22Rv1 (cell line): ENCODE data around the gene PTPN18.

ENCODE experiments used
- CTCF ChIP-seq: fragments of 450-650 bp; IDR thresholded peaks from 2 replicates; pipeline ENCODE4 v1.5.1; 2017; ENCODE audit warnings: mild to moderate bottlenecking
- ZFX ChIP-seq: fragments of 450-650 bp; IDR thresholded peaks from 2 replicates; pipeline ENCODE4 v1.6.1; 2017; ENCODE audit warnings: antibody characterized with exemption, borderline replicate concordance

GRCh38 chr2:130358420-130359350 is 2.8 kb downstream of the PTPN18 start:
- no peak for TF ChIP-seq CTCF
- no peak for TF ChIP-seq ZFX
